Transverse colon (tissue), 4 donors: ENCODE data around the gene RALGPS1. TPM values are rescaled to one million over a fixed set of nuclear protein-coding genes. Genes with fewer than 3 reads are reported as not detected.

Experiments used
- DNase-seq: peaks from one replicate; pipeline ENCODE4 v3.0.0-alpha.2; 2019
- H3K27ac ChIP-seq, 4 donors: fragments of 200-600 bp; sonication (generic); 2 replicates each; pipeline ENCODE4 v1.5.1; 2016 to 2018; ENCODE audit warnings: inconsistent platforms in 4 of 4
- H3K27me3 ChIP-seq: fragments of 200-600 bp; sonication (generic); 2 replicates; pipeline ENCODE4 v1.5.1; 2017; ENCODE audit warnings: inconsistent platforms
- H3K36me3 ChIP-seq, 4 donors: fragments of 200-600 bp; sonication (generic); 2 replicates each; pipeline ENCODE4 v1.5.1; 2017 to 2019; ENCODE audit warnings: inconsistent platforms in 4 of 4
- H3K4me1 ChIP-seq, 4 donors: fragments of 200-600 bp; sonication (generic); 2 replicates each; pipeline ENCODE4 v1.5.1; 2017 to 2020; ENCODE audit warnings: inconsistent platforms in 4 of 4
- H3K4me3 ChIP-seq, 4 donors: fragments of 200-600 bp; sonication (generic); 1 replicate in 1 of 4; 2 replicates in 3 of 4; pipeline versions ENCODE4 v1.5.1 to v1.6.1; 2017 to 2019; ENCODE audit warnings: inconsistent platforms in 4 of 4
- H3K9me3 ChIP-seq, 2 donors: fragments of 200-600 bp; sonication (generic); 2 replicates each; pipeline ENCODE4 v1.5.1; 2017 to 2019; ENCODE audit warnings: inconsistent platforms in 2 of 2
- EP300 ChIP-seq: sonication (generic); formaldehyde crosslinking; IDR thresholded peaks from one replicate; pipeline ENCODE4 v1.6.1; 2017; ENCODE audit warnings: antibody characterized with exemption, low read depth
- POLR2A ChIP-seq: fragments of 450-650 bp; IDR thresholded peaks from one replicate; pipeline ENCODE4 v1.6.1; 2016; ENCODE audit warnings: antibody characterized with exemption, mild to moderate bottlenecking, moderate library complexity
- POLR2AphosphoS5 ChIP-seq, 3 donors: sonication (generic); formaldehyde crosslinking; IDR thresholded peaks; one replicate each; pipeline ENCODE4 v1.6.1; 2016; ENCODE audit warnings: antibody characterized with exemption in 3 of 3
- WGBS, 2 donors: methylation state at CpG; one replicate each; pipeline ENCODE4 v1.1.5; 2018; ENCODE audit warnings: low coverage in 1 of 2; 5-methylcytosine and 5-hydroxymethylcytosine counted together
- in situ Hi-C, 4 donors: fragments of 200-750 bp; cut with MboI; loops; one replicate each; pipeline versions ENCODE4 v1.15.0 to v1.15.1; 2017; ENCODE audit warnings: low sequenced_read_pairs in 3 of 4, low pct_ligation_motif_present in 1 of 4, low pct_unique_long_range_greater_than_20kb in 1 of 4
- intact Hi-C: fragments of 100-400 bp; cut with DNase I; formaldehyde crosslinking; loops from one replicate; pipeline ENCODE4 v1.15.1; 2023; ENCODE audit warnings: low total_unique reads
- total RNA-seq, 4 donors: library from RNA; depleted of rRNA; stranded (reverse); fragments of >200 nt; gene quantifications; one replicate each; pipeline ENCODE4 v1.1.0, GENCODE V29; 2016
- TF ChIP-seq, protein P1 (sequence below), 5 experiments: fragments of 200-600 bp in 3 of 5; fragments of 450-650 bp in 2 of 5; sonication (generic) in 3 of 5; IDR thresholded peaks; 1 replicate in 2 of 5; 2 replicates in 3 of 5; pipeline ENCODE4 v1.5.1; 2016 to 2017; ENCODE audit warnings: antibody characterized with exemption in 5 of 5, inconsistent platforms in 3 of 5, mild to moderate bottlenecking in 2 of 5, moderate library complexity in 1 of 5

The RALGPS1 gene
- total RNA-seq, 4 donors from 2014 or later = 46.0 to 119 (median 87.6) TPM

- TF ChIP-seq POLR2AphosphoS5 (IDR thresholded peaks at IDR 0.05) = no peak
- TF ChIP-seq, protein P1, sequence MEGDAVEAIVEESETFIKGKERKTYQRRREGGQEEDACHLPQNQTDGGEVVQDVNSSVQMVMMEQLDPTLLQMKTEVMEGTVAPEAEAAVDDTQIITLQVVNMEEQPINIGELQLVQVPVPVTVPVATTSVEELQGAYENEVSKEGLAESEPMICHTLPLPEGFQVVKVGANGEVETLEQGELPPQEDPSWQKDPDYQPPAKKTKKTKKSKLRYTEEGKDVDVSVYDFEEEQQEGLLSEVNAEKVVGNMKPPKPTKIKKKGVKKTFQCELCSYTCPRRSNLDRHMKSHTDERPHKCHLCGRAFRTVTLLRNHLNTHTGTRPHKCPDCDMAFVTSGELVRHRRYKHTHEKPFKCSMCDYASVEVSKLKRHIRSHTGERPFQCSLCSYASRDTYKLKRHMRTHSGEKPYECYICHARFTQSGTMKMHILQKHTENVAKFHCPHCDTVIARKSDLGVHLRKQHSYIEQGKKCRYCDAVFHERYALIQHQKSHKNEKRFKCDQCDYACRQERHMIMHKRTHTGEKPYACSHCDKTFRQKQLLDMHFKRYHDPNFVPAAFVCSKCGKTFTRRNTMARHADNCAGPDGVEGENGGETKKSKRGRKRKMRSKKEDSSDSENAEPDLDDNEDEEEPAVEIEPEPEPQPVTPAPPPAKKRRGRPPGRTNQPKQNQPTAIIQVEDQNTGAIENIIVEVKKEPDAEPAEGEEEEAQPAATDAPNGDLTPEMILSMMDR (IDR thresholded peaks at IDR 0.05) = no peak
- no peak for TF ChIP-seq POLR2A
- no peak for TF ChIP-seq EP300
- Histone ChIP-seq H3K9me3 (no peaks in the 10 kb centered on the region), H3K36me3 (no peaks in the 10 kb centered on the region), H3K4me1 (no peaks in the 10 kb centered on the region), H3K27me3 (no peaks in the 10 kb centered on the region), H3K4me3 (no peak overlapping the region), H3K27ac (peak overlapping the region in 1 of 4 donors; percentile 13)
- no peak for DNase-seq
- intact Hi-C loops (no loop called here), in situ Hi-C loops (no loop called here)
- WGBS, 2 donors = 89 to 94% methylated on average over 2 to 4 of the region's 4 CpGs
These were observed 248.3 kb downstream of the RALGPS1 start for GRCh38 chr9:127162864-127163365.

DNA sequence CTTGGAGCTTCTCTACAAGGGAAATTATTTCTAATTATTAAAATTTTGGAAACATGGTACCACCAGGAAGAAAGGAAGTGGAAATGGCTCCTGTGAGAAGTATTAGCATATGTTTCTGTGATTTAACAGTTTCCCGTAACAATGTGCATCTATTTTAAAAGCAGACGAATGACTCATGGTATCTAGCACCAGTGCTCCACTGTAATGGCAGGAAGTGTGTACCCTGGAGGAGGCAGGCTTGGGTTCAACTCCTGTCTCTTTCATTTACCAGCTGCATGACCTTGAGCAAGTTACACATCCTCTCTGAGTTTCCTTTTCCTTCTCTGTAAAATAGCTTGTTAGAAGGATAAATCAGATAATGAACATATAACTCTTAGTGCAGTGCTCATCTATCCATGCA is 248.8 kb downstream of the RALGPS1 start:
- DNase-seq = no peak
- intact Hi-C loops (no loop called here), in situ Hi-C loops (no loop called here)
- WGBS, 2 donors = 55 to 67% methylated on average over 2 of the region's 2 CpGs
- H3K27me3 ChIP-seq = no peaks in the 10 kb centered on the region
- no peaks in the 10 kb centered on the region for H3K36me3 ChIP-seq
- TF ChIP-seq, protein P1 (IDR thresholded peaks at IDR 0.05) = no peak
- peak in 1 of 3 donors; percentile 38 for TF ChIP-seq POLR2AphosphoS5 (IDR thresholded peaks at IDR 0.05)
- no peak overlapping the region for H3K4me3 ChIP-seq
- no peaks in the 10 kb centered on the region for H3K9me3 ChIP-seq
- H3K27ac ChIP-seq = peak overlapping the region in 1 of 4 donors; percentile 13
- no peaks in the 10 kb centered on the region for H3K4me1 ChIP-seq

DNA sequence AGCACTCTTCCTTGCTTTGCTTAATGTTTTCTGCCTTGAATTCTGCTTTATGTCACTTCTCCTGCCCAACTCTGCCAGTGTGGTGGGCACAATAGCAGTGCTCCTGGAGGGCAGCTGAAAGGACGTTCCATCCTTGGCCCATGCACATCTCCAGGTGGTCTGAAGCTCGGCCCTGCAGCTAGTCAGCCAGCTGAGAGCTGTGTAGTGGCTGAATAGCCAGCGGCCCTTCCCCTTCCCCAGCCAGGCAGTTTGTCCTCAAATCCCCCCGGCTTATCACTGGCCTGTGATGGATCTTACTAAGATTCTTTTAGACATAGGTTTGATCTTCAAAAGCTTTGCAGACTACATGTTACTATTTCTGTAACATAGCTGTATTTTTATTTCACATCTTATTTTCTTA is 250.5 kb downstream of the RALGPS1 start:
- no peaks in the 10 kb centered on the region for H3K4me1 ChIP-seq
- WGBS, 2 donors = 98 to 100% methylated on average over 1 to 4 of the region's 4 CpGs
- no peaks in the 10 kb centered on the region for H3K9me3 ChIP-seq
- intact Hi-C loops = no loop called here
- H3K27me3 ChIP-seq = no peaks in the 10 kb centered on the region
- no peak overlapping the region for H3K4me3 ChIP-seq
- TF ChIP-seq, protein P1 (IDR thresholded peaks at IDR 0.05) = no peak
- TF ChIP-seq EP300 = no peak
- no peak for TF ChIP-seq POLR2AphosphoS5 (IDR thresholded peaks at IDR 0.05)
- TF ChIP-seq POLR2A = no peak
- no peak for DNase-seq
- no peaks in the 10 kb centered on the region for H3K36me3 ChIP-seq
- in situ Hi-C loops = no loop called here
- H3K27ac ChIP-seq = no peak overlapping the region

- no peaks in the 10 kb centered on the region for H3K36me3 ChIP-seq
- DNase-seq = no peak
- H3K4me3 ChIP-seq = no peak overlapping the region
- in situ Hi-C loops = no loop called here
- no peaks in the 10 kb centered on the region for H3K9me3 ChIP-seq
- H3K4me1 ChIP-seq = no peaks in the 10 kb centered on the region
- 82 to 93% methylated on average over 3 to 5 of the region's 5 CpGs for WGBS, 2 donors
- intact Hi-C loops = no loop called here
- no peak overlapping the region for H3K27ac ChIP-seq
- TF ChIP-seq, protein P1 (IDR thresholded peaks at IDR 0.05) = no peak
- TF ChIP-seq POLR2AphosphoS5 (IDR thresholded peaks at IDR 0.05) = no peak
- no peak for TF ChIP-seq EP300
- H3K27me3 ChIP-seq = no peaks in the 10 kb centered on the region
These were observed 251.5 kb downstream of the RALGPS1 start for GRCh38 chr9:127166111-127166510.
